ENCODE data around the gene MAN1A1. TPM values are rescaled to one million over a fixed set of nuclear protein-coding genes. Genes with fewer than 3 reads are reported as not detected.

Gene MAN1A1
- total RNA-seq, 1 donor from 2014 or later: 87.1 TPM

GRCh38 chr6:119234457-119234856, 115.1 kb downstream of the MAN1A1 start:
- DNase-seq (ENCODE audit: low spot score): no peak

GRCh38 chr6:119233312-119233984, 116.1 kb downstream of the MAN1A1 start:
- DNase-seq (ENCODE audit: low spot score): no peak

GRCh38 chr6:119231394-119231793, 118.2 kb downstream of the MAN1A1 start:
- no peak for DNase-seq (ENCODE audit: low spot score)

- DNase-seq (ENCODE audit: low spot score): no peak
Measured at GRCh38 chr6:119230160-119230559, 119.4 kb downstream of the MAN1A1 start.

- no peak for DNase-seq (ENCODE audit: low spot score)
Measured at GRCh38 chr6:119227377-119227776, 122.2 kb downstream of the MAN1A1 start.

- DNase-seq (ENCODE audit: low spot score): no peak
Measured at GRCh38 chr6:119226089-119226488, 123.5 kb downstream of the MAN1A1 start.

GRCh38 chr6:119224095-119224701, 125.4 kb downstream of the MAN1A1 start:
- DNase-seq (ENCODE audit: low spot score): no peak

GRCh38 chr6:119220452-119220851, 129.1 kb downstream of the MAN1A1 start:
- DNase-seq (ENCODE audit: low spot score): no peak

- no peak for DNase-seq (ENCODE audit: low spot score)
Measured at GRCh38 chr6:119218548-119218947, 131.0 kb downstream of the MAN1A1 start.

- DNase-seq (ENCODE audit: low spot score): no peak
Measured at GRCh38 chr6:119215885-119216590, 133.5 kb downstream of the MAN1A1 start.

- DNase-seq (ENCODE audit: low spot score): no peak
Measured at GRCh38 chr6:119215309-119215708, 134.3 kb downstream of the MAN1A1 start.

GRCh38 chr6:119210596-119210995, 139.0 kb downstream of the MAN1A1 start:
- no peak for DNase-seq (ENCODE audit: low spot score)

- DNase-seq (ENCODE audit: low spot score): no peak
Measured at GRCh38 chr6:119209452-119210205, 139.9 kb downstream of the MAN1A1 start.

GRCh38 chr6:119207971-119208725, 141.4 kb downstream of the MAN1A1 start:
- DNase-seq (ENCODE audit: low spot score): no peak

GRCh38 chr6:119207327-119207726, 142.2 kb downstream of the MAN1A1 start:
- no peak for DNase-seq (ENCODE audit: low spot score)

GRCh38 chr6:119205911-119206618, 143.5 kb downstream of the MAN1A1 start:
- DNase-seq (ENCODE audit: low spot score): no peak

- no peak for DNase-seq (ENCODE audit: low spot score)
Measured at GRCh38 chr6:119204719-119205118, 144.8 kb downstream of the MAN1A1 start.

- no peak for DNase-seq (ENCODE audit: low spot score)
Measured at GRCh38 chr6:119201480-119201879, 148.1 kb downstream of the MAN1A1 start.

GRCh38 chr6:119200512-119201175, 148.9 kb downstream of the MAN1A1 start:
- no peak for DNase-seq (ENCODE audit: low spot score)

- no peak for DNase-seq (ENCODE audit: low spot score)
Measured at GRCh38 chr6:119197271-119197670, 152.3 kb downstream of the MAN1A1 start.
